ENCODE measurements around the gene TSSK2.

The TSSK2 gene

GRCh38 chr22:19106886-19107729 lies 24.0 kb upstream of the TSSK2 start:
- no peak for DNase-seq (ENCODE audit: low read depth in 2 of 2)

- DNase-seq (ENCODE audit: low read depth in 2 of 2) = no peak
These were observed 23.4 kb upstream of the TSSK2 start for GRCh38 chr22:19107730-19108074.

- no peak for DNase-seq (ENCODE audit: low read depth in 2 of 2)
These were observed 22.3 kb upstream of the TSSK2 start for GRCh38 chr22:19108807-19109197.

- peak; percentile 30 to 31 for DNase-seq (ENCODE audit: low read depth in 2 of 2)
These were observed 21.7 kb upstream of the TSSK2 start for GRCh38 chr22:19109198-19110063.

- DNase-seq (ENCODE audit: low read depth in 2 of 2) = no peak
These were observed 21.0 kb upstream of the TSSK2 start for GRCh38 chr22:19110064-19110458.

GRCh38 chr22:19110646-19111045 lies 20.5 kb upstream of the TSSK2 start:
- DNase-seq (ENCODE audit: low read depth in 2 of 2) = no peak

- no peak for DNase-seq (ENCODE audit: low read depth in 2 of 2)
These were observed 20.0 kb upstream of the TSSK2 start for GRCh38 chr22:19111140-19111539.

GRCh38 chr22:19111584-19111983 lies 19.5 kb upstream of the TSSK2 start:
- no peak for DNase-seq (ENCODE audit: low read depth in 2 of 2)

GRCh38 chr22:19113429-19113828 lies 17.7 kb upstream of the TSSK2 start:
- no peak for DNase-seq (ENCODE audit: low read depth in 2 of 2)

GRCh38 chr22:19114984-19115552 lies 16.0 kb upstream of the TSSK2 start:
- DNase-seq (ENCODE audit: low read depth in 2 of 2) = no peak

GRCh38 chr22:19115628-19116027 lies 15.5 kb upstream of the TSSK2 start:
- DNase-seq (ENCODE audit: low read depth in 2 of 2) = no peak

- no peak for DNase-seq (ENCODE audit: low read depth in 2 of 2)
These were observed 14.0 kb upstream of the TSSK2 start for GRCh38 chr22:19117111-19117512.

- no peak for DNase-seq (ENCODE audit: low read depth in 2 of 2)
These were observed 12.7 kb upstream of the TSSK2 start for GRCh38 chr22:19118329-19118880.

GRCh38 chr22:19119949-19120348 lies 11.2 kb upstream of the TSSK2 start:
- DNase-seq (ENCODE audit: low read depth in 2 of 2) = no peak

- DNase-seq (ENCODE audit: low read depth in 2 of 2) = no peak
These were observed 10.1 kb upstream of the TSSK2 start for GRCh38 chr22:19120829-19121630.

GRCh38 chr22:19121631-19122142 lies 9.4 kb upstream of the TSSK2 start:
- peak in 1 of 2 donors; percentile 28 for DNase-seq (ENCODE audit: low read depth in 2 of 2)

- DNase-seq (ENCODE audit: low read depth in 2 of 2) = peak; percentile 93
These were observed 8.9 kb upstream of the TSSK2 start, which contains the start of gene DGCR2 for GRCh38 chr22:19122143-19122751. TSS of gene DGCR2 (minus strand) at chr22:19122412. CDS start at chr22:19122206, 206 bp downstream.

GRCh38 chr22:19122752-19123492 lies 8.2 kb upstream of the TSSK2 start:
- DNase-seq (ENCODE audit: low read depth in 2 of 2) = no peak

- DNase-seq (ENCODE audit: low read depth in 2 of 2) = no peak
These were observed 7.2 kb upstream of the TSSK2 start for GRCh38 chr22:19123936-19124335.

GRCh38 chr22:19124377-19124776 lies 6.7 kb upstream of the TSSK2 start:
- DNase-seq (ENCODE audit: low read depth in 2 of 2) = no peak
